ENCODE data around the gene AUTS2. TPM values are rescaled to one million over a fixed set of nuclear protein-coding genes. Genes with fewer than 3 reads are reported as not detected.

The AUTS2 gene
- total and polyA plus RNA-seq, 4 donors: 4.9 to 24.4 (median 7.0) TPM

DNA sequence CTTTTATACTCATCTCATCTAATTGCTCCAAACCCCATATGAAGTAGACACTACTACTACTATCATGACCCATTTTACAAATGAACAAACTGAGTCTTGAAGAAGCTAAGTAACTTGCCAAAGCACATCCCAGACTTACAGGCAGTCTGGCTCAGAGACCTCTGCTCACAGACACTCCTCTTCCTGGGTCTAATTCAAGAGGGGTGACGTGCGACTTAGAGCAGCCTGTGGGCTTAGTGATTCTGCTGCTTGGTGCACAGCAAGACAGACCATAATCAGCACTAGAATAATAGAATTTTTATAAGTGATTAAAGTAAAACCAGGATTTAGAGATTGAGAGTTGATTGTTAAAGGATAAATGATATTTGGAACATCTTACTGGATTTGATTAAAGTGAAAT lies 750.8 kb downstream of the AUTS2 start:
- H3K27ac ChIP-seq (ENCODE audit: low read depth in 1 of 2, low read length in 2 of 2): no peak overlapping the region
- H3K27me3 ChIP-seq (ENCODE audit: control insufficient read depth in 4 of 4, insufficient read depth in 4 of 4, low read length in 3 of 4): no peaks in the 10 kb centered on the region
- H3K9me3 ChIP-seq (ENCODE audit: control insufficient read depth in 4 of 4, low read length in 3 of 4): no peaks in the 10 kb centered on the region
- H3K36me3 ChIP-seq (ENCODE audit: control insufficient read depth in 4 of 4, insufficient read depth in 3 of 4, low read depth in 1 of 4, low read length in 3 of 4): no peaks in the 10 kb centered on the region
- WGBS: 91% methylated on average over 2 of the region's 2 CpGs
- no peak overlapping the region for H3K4me3 ChIP-seq (ENCODE audit: low read depth in 1 of 3, low read length in 3 of 3)
- no peak for DNase-seq (ENCODE audit: low spot score)
- H3K4me1 ChIP-seq (ENCODE audit: control insufficient read depth in 4 of 4, insufficient read depth in 4 of 4, low read length in 3 of 4): no peaks in the 10 kb centered on the region
- TF ChIP-seq JUND (IDR thresholded peaks at IDR 0.05): no peak
- TF ChIP-seq FOXA2 (IDR thresholded peaks at IDR 0.05): no peak
- TF ChIP-seq YY1 (IDR thresholded peaks at IDR 0.05): no peak
- TF ChIP-seq EGR1 (IDR thresholded peaks at IDR 0.05; ENCODE audit: low read depth in 2 of 2): no peak
- TF ChIP-seq GABPA (IDR thresholded peaks at IDR 0.05 in 1 of 2, conservative IDR thresholded peaks at IDR 0.05 in 1 of 2): no peak
- TF ChIP-seq RAD21 (IDR thresholded peaks at IDR 0.05): no peak
- TF ChIP-seq RXRA (IDR thresholded peaks at IDR 0.05): no peak
- TF ChIP-seq HNF4A (conservative IDR thresholded peaks at IDR 0.05): no peak
- TF ChIP-seq ATF3 (IDR thresholded peaks at IDR 0.05): no peak
- no peak for TF ChIP-seq MAX (IDR thresholded peaks at IDR 0.05)
- TF ChIP-seq TAF1 (conservative IDR thresholded peaks at IDR 0.05): no peak
- no peak for TF ChIP-seq CTCF (IDR thresholded peaks at IDR 0.05; ENCODE audit: low read depth, low read length, missing input control)
- TF ChIP-seq, protein P1, sequence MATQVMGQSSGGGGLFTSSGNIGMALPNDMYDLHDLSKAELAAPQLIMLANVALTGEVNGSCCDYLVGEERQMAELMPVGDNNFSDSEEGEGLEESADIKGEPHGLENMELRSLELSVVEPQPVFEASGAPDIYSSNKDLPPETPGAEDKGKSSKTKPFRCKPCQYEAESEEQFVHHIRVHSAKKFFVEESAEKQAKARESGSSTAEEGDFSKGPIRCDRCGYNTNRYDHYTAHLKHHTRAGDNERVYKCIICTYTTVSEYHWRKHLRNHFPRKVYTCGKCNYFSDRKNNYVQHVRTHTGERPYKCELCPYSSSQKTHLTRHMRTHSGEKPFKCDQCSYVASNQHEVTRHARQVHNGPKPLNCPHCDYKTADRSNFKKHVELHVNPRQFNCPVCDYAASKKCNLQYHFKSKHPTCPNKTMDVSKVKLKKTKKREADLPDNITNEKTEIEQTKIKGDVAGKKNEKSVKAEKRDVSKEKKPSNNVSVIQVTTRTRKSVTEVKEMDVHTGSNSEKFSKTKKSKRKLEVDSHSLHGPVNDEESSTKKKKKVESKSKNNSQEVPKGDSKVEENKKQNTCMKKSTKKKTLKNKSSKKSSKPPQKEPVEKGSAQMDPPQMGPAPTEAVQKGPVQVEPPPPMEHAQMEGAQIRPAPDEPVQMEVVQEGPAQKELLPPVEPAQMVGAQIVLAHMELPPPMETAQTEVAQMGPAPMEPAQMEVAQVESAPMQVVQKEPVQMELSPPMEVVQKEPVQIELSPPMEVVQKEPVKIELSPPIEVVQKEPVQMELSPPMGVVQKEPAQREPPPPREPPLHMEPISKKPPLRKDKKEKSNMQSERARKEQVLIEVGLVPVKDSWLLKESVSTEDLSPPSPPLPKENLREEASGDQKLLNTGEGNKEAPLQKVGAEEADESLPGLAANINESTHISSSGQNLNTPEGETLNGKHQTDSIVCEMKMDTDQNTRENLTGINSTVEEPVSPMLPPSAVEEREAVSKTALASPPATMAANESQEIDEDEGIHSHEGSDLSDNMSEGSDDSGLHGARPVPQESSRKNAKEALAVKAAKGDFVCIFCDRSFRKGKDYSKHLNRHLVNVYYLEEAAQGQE (IDR thresholded peaks at IDR 0.05): no peak
- TF ChIP-seq NR2F2 (IDR thresholded peaks at IDR 0.05): no peak
- H3K9ac ChIP-seq (ENCODE audit: low read depth in 1 of 2, low read length in 2 of 2): no peak overlapping the region

DNA sequence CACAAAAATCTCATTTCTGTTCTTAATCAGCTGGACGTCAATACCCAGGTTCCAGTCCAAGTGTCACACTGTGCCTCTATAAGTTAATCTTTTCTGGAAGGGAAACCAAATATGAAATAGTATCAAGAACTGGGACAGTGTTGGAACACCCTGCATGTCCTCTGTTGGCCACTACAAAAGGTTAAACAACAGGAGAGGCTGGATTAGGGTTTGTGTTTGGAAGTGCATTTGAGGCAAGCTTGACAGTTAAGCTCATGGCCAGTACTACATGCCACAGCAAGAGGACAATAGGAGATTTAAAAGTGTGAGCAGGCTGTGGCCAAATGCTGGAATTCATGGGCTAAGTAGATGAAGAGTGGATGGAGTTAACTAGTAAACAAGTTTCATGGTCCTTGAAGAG lies 751.5 kb downstream of the AUTS2 start:
- no peak overlapping the region for H3K4me3 ChIP-seq (ENCODE audit: low read depth in 1 of 3, low read length in 3 of 3)
- 81% methylated on average over 1 of the region's 1 CpG for WGBS
- no peak for DNase-seq (ENCODE audit: low spot score)

More for the DNA sequence above, 751.5 kb downstream of the AUTS2 start:
- no peaks in the 10 kb centered on the region for H3K36me3 ChIP-seq (ENCODE audit: control insufficient read depth in 4 of 4, insufficient read depth in 3 of 4, low read depth in 1 of 4, low read length in 3 of 4)
- H3K4me1 ChIP-seq (ENCODE audit: control insufficient read depth in 4 of 4, insufficient read depth in 4 of 4, low read length in 3 of 4): no peaks in the 10 kb centered on the region
- H3K27ac ChIP-seq (ENCODE audit: low read depth in 1 of 2, low read length in 2 of 2): no peak overlapping the region
- H3K9ac ChIP-seq (ENCODE audit: low read depth in 1 of 2, low read length in 2 of 2): no peak overlapping the region
- H3K9me3 ChIP-seq (ENCODE audit: control insufficient read depth in 4 of 4, low read length in 3 of 4): no peaks in the 10 kb centered on the region
- no peaks in the 10 kb centered on the region for H3K27me3 ChIP-seq (ENCODE audit: control insufficient read depth in 4 of 4, insufficient read depth in 4 of 4, low read length in 3 of 4)
- TF ChIP-seq JUND (IDR thresholded peaks at IDR 0.05) (no peak), NR2F2 (IDR thresholded peaks at IDR 0.05) (no peak), MAX (IDR thresholded peaks at IDR 0.05) (no peak), SP1 (IDR thresholded peaks at IDR 0.05) (no peak), EGR1 (IDR thresholded peaks at IDR 0.05; ENCODE audit: low read depth in 2 of 2) (no peak), ATF3 (IDR thresholded peaks at IDR 0.05) (no peak), RXRA (IDR thresholded peaks at IDR 0.05) (no peak), HNF4A (conservative IDR thresholded peaks at IDR 0.05) (no peak)
- TF ChIP-seq, protein P1 (IDR thresholded peaks at IDR 0.05): no peak
- TF ChIP-seq, protein P2, sequence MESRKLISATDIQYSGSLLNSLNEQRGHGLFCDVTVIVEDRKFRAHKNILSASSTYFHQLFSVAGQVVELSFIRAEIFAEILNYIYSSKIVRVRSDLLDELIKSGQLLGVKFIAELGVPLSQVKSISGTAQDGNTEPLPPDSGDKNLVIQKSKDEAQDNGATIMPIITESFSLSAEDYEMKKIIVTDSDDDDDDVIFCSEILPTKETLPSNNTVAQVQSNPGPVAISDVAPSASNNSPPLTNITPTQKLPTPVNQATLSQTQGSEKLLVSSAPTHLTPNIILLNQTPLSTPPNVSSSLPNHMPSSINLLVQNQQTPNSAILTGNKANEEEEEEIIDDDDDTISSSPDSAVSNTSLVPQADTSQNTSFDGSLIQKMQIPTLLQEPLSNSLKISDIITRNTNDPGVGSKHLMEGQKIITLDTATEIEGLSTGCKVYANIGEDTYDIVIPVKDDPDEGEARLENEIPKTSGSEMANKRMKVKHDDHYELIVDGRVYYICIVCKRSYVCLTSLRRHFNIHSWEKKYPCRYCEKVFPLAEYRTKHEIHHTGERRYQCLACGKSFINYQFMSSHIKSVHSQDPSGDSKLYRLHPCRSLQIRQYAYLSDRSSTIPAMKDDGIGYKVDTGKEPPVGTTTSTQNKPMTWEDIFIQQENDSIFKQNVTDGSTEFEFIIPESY (IDR thresholded peaks at IDR 0.05): no peak
